MV-4-11 (cell line): ENCODE data around the gene COMMD7.
A peak's percentile ranks its signal among the peaks of the same experiment; 100 is the strongest.

Source experiments
- DNase-seq: peaks from one replicate; lab custom pipeline; 2025; lab: John Stamatoyannopoulos, UW

Gene COMMD7

GRCh38 chr20:32743237-32744112 lies at the start of gene COMMD7:
TSS of gene COMMD7 (minus strand) at chr20:32743467. CDS start at chr20:32743391, 76 bp downstream.
- peak; percentile 36 for DNase-seq

GRCh38 chr20:32792731-32793458 lies 49.6 kb upstream of the COMMD7 start:
- no peak for DNase-seq

GRCh38 chr20:32792316-32792715 lies 49.0 kb upstream of the COMMD7 start:
- DNase-seq = peak; percentile 34

GRCh38 chr20:32790751-32791057 lies 47.4 kb upstream of the COMMD7 start:
- no peak for DNase-seq

GRCh38 chr20:32789896-32790750 lies 46.9 kb upstream of the COMMD7 start:
- peak; percentile 62 for DNase-seq

GRCh38 chr20:32787168-32787567 lies 43.9 kb upstream of the COMMD7 start:
- DNase-seq = no peak

GRCh38 chr20:32786059-32786760 lies 42.9 kb upstream of the COMMD7 start:
- DNase-seq = no peak

- no peak for DNase-seq
Observed at GRCh38 chr20:32784369-32785080, 41.3 kb upstream of the COMMD7 start.

GRCh38 chr20:32780749-32781655 lies 37.7 kb upstream of the COMMD7 start:
- no peak for DNase-seq

- no peak for DNase-seq
Observed at GRCh38 chr20:32780278-32780677, 37.0 kb upstream of the COMMD7 start.

GRCh38 chr20:32779500-32780211 lies 36.4 kb upstream of the COMMD7 start:
- no peak for DNase-seq

- DNase-seq = no peak
Observed at GRCh38 chr20:32777177-32777956, 34.1 kb upstream of the COMMD7 start.

- DNase-seq = no peak
Observed at GRCh38 chr20:32775336-32775991, 32.2 kb upstream of the COMMD7 start.

- DNase-seq = no peak
Observed at GRCh38 chr20:32773855-32774254, 30.6 kb upstream of the COMMD7 start.

- DNase-seq = no peak
Observed at GRCh38 chr20:32773223-32773622, 30.0 kb upstream of the COMMD7 start.

- no peak for DNase-seq
Observed at GRCh38 chr20:32772046-32772445, 28.8 kb upstream of the COMMD7 start.

- no peak for DNase-seq
Observed at GRCh38 chr20:32767418-32768198, 24.3 kb upstream of the COMMD7 start.
